Neural crest cell (in vitro differentiated cells): Measurements from ENCODE around the gene COL20A1. TPM values are rescaled to one million over a fixed set of nuclear protein-coding genes. Genes with fewer than 3 reads are reported as not detected.

Source experiments
- DNase-seq: peaks from one replicate; pipeline ENCODE4 v3.0.0; 2021; ENCODE audit warnings: low read depth, mixed read lengths, low spot score
- H3K27ac Mint-ChIP-seq: one replicate; pipeline ENCODE4 v1.8.0; 2021; ENCODE audit warnings: mild to moderate bottlenecking, mixed read lengths; ENCODE audit not compliant: unreplicated experiment
- H3K27me3 Mint-ChIP-seq: 2 replicates; pipeline ENCODE4 v1.8.0; 2021; ENCODE audit warnings: low read depth, mild to moderate bottlenecking, mixed read lengths
- H3K36me3 Mint-ChIP-seq: 2 replicates; pipeline ENCODE4 v1.8.0; 2021; ENCODE audit warnings: low read depth, mild to moderate bottlenecking, mixed read lengths
- H3K4me1 Mint-ChIP-seq: 2 replicates; pipeline ENCODE4 v1.8.0; 2021; ENCODE audit warnings: mixed read lengths
- H3K4me3 Mint-ChIP-seq: one replicate; pipeline ENCODE4 v1.8.0; 2021; ENCODE audit warnings: mild to moderate bottlenecking, mixed read lengths
- H3K9me3 Mint-ChIP-seq: 2 replicates; pipeline ENCODE4 v1.8.0; 2021; ENCODE audit warnings: mixed read lengths
- total RNA-seq: library from RNA; stranded (reverse); gene quantifications from 2 replicates; pipeline ENCODE4 v1.2.1, GENCODE V29; 2021
- TF ChIP-seq, protein P1 (sequence below): fragments of 200-600 bp; sonication (generic); conservative IDR thresholded peaks from 2 replicates; pipeline ENCODE4 v1.5.0; 2021; ENCODE audit warnings: antibody characterized with exemption, mild to moderate bottlenecking

Gene COL20A1
- total RNA-seq, 1 donor from 2014 or later: 10.2 TPM

GRCh38 chr20:63343460-63344445, 50.8 kb downstream of the COL20A1 start:
- peaks cover 10% of the 10 kb centered on the region for H3K4me1 Mint-ChIP-seq
- H3K27ac Mint-ChIP-seq: no peak overlapping the region
- H3K27me3 Mint-ChIP-seq: no peaks in the 10 kb centered on the region

GRCh38 chr20:63344616-63345327, 51.8 kb downstream of the COL20A1 start:
- Mint-ChIP-seq H3K27ac (no peak overlapping the region), H3K4me3 (no peak overlapping the region), H3K36me3 (no peaks in the 10 kb centered on the region), H3K4me1 (peaks cover 10% of the 10 kb centered on the region), H3K27me3 (no peaks in the 10 kb centered on the region), H3K9me3 (peaks cover under 1% of the 10 kb centered on the region)
- TF ChIP-seq, protein P1, sequence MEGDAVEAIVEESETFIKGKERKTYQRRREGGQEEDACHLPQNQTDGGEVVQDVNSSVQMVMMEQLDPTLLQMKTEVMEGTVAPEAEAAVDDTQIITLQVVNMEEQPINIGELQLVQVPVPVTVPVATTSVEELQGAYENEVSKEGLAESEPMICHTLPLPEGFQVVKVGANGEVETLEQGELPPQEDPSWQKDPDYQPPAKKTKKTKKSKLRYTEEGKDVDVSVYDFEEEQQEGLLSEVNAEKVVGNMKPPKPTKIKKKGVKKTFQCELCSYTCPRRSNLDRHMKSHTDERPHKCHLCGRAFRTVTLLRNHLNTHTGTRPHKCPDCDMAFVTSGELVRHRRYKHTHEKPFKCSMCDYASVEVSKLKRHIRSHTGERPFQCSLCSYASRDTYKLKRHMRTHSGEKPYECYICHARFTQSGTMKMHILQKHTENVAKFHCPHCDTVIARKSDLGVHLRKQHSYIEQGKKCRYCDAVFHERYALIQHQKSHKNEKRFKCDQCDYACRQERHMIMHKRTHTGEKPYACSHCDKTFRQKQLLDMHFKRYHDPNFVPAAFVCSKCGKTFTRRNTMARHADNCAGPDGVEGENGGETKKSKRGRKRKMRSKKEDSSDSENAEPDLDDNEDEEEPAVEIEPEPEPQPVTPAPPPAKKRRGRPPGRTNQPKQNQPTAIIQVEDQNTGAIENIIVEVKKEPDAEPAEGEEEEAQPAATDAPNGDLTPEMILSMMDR: no peak
- DNase-seq: no peak

More at GRCh38 chr20:63343460-63344445, 50.8 kb downstream of the COL20A1 start:
- TF ChIP-seq, protein P1: no peak
- Mint-ChIP-seq H3K9me3 (peaks cover 4% of the 10 kb centered on the region), H3K4me3 (no peak overlapping the region), H3K36me3 (no peaks in the 10 kb centered on the region)
- DNase-seq: no peak

DNA sequence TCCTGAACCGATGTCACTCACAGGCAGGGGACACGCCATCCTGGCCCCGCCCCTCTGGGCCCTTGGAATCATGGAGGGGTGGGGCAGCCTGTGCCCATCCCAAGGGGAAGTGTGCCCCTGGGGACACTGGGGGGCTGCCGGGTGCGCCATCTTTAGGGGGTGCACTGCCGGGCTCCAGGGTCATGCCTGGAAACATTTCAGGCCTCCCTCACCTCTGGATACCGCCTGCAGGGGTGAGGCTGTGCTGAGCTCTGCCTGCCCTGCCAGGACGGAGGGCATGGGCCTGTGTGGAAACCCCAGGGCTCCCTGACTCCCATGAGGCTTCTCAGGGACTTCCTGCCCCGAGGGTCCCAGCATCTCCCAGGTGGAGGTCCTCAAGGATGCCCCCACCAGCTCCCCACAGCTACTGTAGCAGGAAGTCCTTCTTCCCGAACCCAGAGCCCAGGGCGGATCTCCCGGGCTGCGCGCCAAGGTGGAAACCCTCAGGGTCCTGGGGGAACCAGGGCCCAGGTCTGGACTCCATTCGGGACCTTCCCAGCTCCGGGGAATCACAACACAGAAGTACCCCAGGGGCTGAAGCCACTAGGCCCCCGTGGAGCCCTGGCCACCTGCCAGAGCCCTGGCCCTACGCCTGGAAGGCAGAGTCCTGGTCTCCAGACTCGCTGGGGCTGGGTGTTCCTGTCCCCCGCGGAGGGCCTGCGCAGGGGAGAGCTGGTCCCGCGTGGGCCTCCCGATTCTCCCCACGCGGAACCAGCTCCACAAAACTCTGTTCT, 52.5 kb downstream of the COL20A1 start:
- Mint-ChIP-seq H3K9me3 (peaks cover 4% of the 10 kb centered on the region), H3K4me3 (no peak overlapping the region), H3K27ac (no peak overlapping the region), H3K4me1 (peaks cover 15% of the 10 kb centered on the region), H3K36me3 (peaks cover 4% of the 10 kb centered on the region), H3K27me3 (peaks cover 2% of the 10 kb centered on the region)
- no peak for DNase-seq
- TF ChIP-seq, protein P1: no peak

DNA sequence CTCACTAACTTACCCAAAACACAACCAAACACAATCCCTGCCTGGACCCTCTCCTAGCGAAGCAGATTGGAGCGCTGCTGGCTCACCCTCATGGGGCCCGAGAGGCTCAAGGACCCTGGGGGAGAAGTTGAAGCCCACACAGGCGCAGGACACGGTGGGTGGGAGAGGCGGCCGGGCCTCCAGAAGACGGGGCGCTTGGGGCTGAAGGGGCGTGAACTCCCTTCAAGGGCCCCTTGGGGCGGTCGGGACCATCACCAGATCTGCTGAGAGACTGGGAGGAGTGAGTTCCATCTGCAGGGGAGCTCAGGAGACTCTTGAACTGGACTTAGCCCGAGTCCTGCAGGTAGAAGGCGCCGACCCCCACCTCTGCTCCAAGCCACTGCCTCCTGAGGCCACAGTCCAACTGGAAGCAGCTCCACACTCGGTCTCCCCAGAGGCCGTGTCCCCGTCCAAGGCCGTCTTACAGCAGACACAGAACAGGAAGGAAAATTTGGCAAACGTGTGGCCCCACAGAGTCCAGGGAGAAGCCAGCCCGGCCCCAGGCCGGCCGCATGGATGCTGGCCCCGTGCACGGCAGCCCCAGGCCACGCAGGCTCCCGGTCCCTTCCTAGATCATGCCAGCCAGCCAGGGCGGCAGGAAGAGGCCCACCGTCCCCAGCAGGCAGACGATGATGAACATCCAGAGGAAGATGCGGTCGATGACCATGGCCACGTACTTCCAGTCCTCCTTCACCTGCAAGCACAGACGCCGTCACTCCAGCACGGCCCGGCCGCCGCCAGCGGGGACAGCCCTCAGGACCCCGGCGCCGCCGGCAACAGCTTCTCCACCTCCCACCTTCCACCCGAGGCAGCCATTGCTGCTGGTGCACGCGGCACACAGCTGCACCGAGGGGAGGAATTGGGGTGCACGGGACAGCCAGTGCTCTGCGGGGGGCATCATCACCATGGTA, 53.4 kb downstream of the COL20A1 start:
- no peak for DNase-seq
- no peak overlapping the region for H3K27ac Mint-ChIP-seq
- peaks cover 17% of the 10 kb centered on the region for H3K4me1 Mint-ChIP-seq
- TF ChIP-seq, protein P1: no peak
- H3K4me3 Mint-ChIP-seq: no peak overlapping the region
- H3K9me3 Mint-ChIP-seq: peaks cover 6% of the 10 kb centered on the region
- H3K36me3 Mint-ChIP-seq: peaks cover 4% of the 10 kb centered on the region
- H3K27me3 Mint-ChIP-seq: peaks cover 2% of the 10 kb centered on the region
